ENCODE results near the gene SKA3. TPM values are rescaled to one million over a fixed set of nuclear protein-coding genes. Genes with fewer than 3 reads are reported as not detected.
"Not testable (repeated sequence)": the region's sequence is repeated elsewhere in the genome, so short reads cannot be mapped to it uniquely, and the experiment has no call there.

Gene SKA3
- total RNA-seq, 6 experiments from 2014 or later = 11.5 to 23.9 (median 21.0) TPM

DNA sequence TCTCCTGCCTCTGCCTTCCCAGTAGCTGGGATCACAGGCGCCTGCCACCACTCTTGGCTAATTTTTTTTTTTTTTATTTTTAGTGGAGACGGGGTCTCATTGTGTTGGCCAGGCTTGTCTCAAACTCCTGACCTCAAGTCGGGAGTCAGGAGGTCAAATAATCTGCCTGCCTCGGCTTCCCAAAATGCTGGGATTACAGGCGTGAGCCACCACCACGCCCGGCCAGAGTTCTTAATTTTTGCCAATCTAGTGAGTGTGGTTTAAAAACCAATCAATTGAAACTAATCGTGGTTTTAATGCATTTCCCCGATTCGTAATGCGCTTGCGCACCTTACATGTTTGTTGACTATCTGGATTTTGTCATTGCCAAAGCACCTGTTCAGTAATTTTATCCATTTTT lies 37.0 kb downstream of the SKA3 start:
- TF ChIP-seq, protein P1, sequence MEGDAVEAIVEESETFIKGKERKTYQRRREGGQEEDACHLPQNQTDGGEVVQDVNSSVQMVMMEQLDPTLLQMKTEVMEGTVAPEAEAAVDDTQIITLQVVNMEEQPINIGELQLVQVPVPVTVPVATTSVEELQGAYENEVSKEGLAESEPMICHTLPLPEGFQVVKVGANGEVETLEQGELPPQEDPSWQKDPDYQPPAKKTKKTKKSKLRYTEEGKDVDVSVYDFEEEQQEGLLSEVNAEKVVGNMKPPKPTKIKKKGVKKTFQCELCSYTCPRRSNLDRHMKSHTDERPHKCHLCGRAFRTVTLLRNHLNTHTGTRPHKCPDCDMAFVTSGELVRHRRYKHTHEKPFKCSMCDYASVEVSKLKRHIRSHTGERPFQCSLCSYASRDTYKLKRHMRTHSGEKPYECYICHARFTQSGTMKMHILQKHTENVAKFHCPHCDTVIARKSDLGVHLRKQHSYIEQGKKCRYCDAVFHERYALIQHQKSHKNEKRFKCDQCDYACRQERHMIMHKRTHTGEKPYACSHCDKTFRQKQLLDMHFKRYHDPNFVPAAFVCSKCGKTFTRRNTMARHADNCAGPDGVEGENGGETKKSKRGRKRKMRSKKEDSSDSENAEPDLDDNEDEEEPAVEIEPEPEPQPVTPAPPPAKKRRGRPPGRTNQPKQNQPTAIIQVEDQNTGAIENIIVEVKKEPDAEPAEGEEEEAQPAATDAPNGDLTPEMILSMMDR (IDR thresholded peaks at IDR 0.05) = no peak
- Mint-ChIP-seq H3K4me1 (ENCODE audit: low read depth) (peaks cover 31% of the 10 kb centered on the region), H3K4me3 (peak overlapping the region; percentile 97), H3K9me3 (no peaks in the 10 kb centered on the region), H3K36me3 (ENCODE audit: low read depth) (peaks cover 29% of the 10 kb centered on the region), H3K27ac (peak overlapping the region; percentile 97), H3K27me3 (ENCODE audit: insufficient read depth) (peaks cover 8% of the 10 kb centered on the region)
- DNase-seq = no peak

DNA sequence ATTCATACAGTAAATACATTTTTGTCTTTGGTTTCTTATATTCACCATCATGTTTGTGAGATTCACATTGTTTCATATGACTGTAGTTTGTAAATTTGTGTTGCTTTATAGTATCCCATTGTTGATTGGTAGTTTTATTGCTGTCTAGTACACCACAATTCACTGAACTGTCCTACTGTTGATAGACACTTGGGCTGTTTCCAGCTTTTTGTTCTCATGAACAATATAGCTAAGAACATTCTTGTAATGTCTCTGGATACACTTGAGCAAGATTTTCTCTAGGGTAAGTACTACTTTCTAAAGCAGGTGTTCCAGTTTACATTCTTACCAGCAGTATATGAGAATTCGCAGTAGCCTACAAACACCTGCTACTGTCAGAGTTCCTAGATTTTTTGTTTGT lies 37.8 kb downstream of the SKA3 start:
- TF ChIP-seq, protein P1 (IDR thresholded peaks at IDR 0.05) = no peak
- peaks cover 8% of the 10 kb centered on the region for H3K27me3 Mint-ChIP-seq (ENCODE audit: insufficient read depth)
- peaks cover 30% of the 10 kb centered on the region for H3K4me1 Mint-ChIP-seq (ENCODE audit: low read depth)
- H3K9me3 Mint-ChIP-seq = no peaks in the 10 kb centered on the region
- H3K27ac Mint-ChIP-seq = no peak overlapping the region
- DNase-seq = no peak
- peaks cover 26% of the 10 kb centered on the region for H3K36me3 Mint-ChIP-seq (ENCODE audit: low read depth)
- H3K4me3 Mint-ChIP-seq = peak overlapping the region; percentile 49; the same call in 1 of the 2 replicates

DNA sequence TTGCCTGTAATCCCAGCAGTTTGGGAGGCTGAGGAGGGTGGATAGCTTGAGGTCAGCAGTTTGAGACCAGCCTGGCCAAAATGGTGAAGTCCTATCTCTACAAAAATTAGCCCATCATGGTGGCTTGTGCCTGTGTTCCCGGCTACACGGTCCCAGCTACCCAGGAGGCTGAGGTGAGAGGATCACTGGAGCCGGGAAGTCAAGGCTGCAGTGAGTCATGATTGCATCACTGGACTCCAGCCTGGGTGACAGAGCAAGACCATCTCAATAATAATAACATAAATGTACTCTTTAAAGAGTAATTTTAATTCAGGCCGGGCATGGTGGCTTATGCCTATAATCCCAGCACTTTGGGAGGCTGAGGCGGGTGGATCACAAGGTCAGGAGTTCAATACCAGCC lies 38.7 kb downstream of the SKA3 start:
- H3K36me3 Mint-ChIP-seq (ENCODE audit: low read depth) = peaks cover 18% of the 10 kb centered on the region
- peak; percentile 24 for DNase-seq
- no peak overlapping the region for H3K27ac Mint-ChIP-seq
- H3K27me3 Mint-ChIP-seq (ENCODE audit: insufficient read depth) = peaks cover 8% of the 10 kb centered on the region
- peaks cover 25% of the 10 kb centered on the region for H3K4me1 Mint-ChIP-seq (ENCODE audit: low read depth)
- no peaks in the 10 kb centered on the region for H3K9me3 Mint-ChIP-seq
- TF ChIP-seq, protein P1 (IDR thresholded peaks at IDR 0.05) = no peak
- H3K4me3 Mint-ChIP-seq = no peak overlapping the region

DNA sequence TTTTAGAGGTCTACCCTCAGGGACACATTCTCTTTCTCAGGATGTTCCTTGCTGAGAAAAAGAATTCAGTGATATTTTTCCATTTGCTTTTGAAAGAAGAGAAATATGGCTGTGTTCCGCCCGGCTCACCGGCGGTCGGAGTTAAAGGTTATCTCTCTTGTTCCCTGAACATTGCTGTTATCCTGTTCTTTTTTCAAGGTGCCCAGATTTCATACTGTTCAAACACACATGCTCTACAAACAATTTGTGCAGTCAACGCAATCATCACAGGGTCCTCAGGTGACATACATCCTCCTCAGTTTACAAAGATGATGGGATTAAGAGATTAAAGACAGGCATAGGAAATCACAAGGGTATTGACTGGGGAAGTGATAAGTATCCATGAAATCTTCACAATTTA lies 40.5 kb downstream of the SKA3 start:
- DNase-seq; H3K9me3 Mint-ChIP-seq; H3K27ac Mint-ChIP-seq; H3K27me3 Mint-ChIP-seq (ENCODE audit: insufficient read depth); H3K4me3 Mint-ChIP-seq: not testable (repeated sequence)
- peaks cover 11% of the 10 kb centered on the region for H3K36me3 Mint-ChIP-seq (ENCODE audit: low read depth)
- H3K4me1 Mint-ChIP-seq (ENCODE audit: low read depth) = peaks cover 22% of the 10 kb centered on the region

DNA sequence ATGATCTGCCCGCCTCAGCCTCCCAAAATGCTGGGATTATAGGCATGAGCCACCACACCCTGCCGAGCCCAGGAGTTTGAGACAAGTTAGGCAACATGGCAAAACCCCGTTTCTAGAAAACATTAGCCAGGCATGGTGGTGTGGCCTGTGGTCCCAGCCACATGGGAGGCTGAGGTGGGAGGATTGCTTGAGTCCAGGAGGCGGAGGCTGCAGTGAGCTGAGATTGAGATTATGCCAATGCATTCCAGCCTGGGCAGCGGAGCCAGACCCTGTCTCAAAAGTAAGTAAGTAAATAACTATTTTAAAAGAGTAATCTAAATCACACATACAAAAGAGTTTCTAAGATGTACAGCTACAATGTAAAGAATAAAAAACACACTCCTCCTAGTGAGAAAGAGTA lies 41.9 kb downstream of the SKA3 start:
- peaks cover 2% of the 10 kb centered on the region; the same call in 1 of the 2 replicates for H3K27me3 Mint-ChIP-seq (ENCODE audit: insufficient read depth)
- TF ChIP-seq, protein P1 (IDR thresholded peaks at IDR 0.05) = no peak
- no peak overlapping the region for H3K27ac Mint-ChIP-seq
- H3K36me3 Mint-ChIP-seq (ENCODE audit: low read depth) = 0 out of 2 replicates have a peak, but pooled peaks cover 1% of the 10 kb centered on the region
- peaks cover 23% of the 10 kb centered on the region for H3K4me1 Mint-ChIP-seq (ENCODE audit: low read depth)
- no peak for DNase-seq
- no peak overlapping the region for H3K4me3 Mint-ChIP-seq
- 0 out of 2 replicates have a peak, but pooled peaks cover 5% of the 10 kb centered on the region for H3K9me3 Mint-ChIP-seq

DNA sequence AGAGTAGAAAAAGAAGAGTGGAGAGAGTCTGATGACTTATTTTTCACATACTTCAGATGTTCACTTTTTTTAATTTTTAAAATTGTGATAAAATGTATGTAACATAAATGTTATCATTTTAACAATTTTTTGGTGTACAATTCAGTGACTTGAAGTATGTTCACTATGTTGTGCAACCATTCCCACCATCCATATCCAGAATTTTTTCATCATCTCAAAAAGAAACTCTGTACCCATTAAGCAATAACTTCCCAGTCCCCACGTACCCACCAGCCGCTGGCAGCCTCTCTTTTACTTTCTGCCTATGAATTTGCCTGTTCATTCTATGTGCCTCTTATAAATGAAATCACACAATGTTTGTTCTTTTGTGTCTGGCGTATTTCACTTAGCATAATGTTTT lies 43.3 kb downstream of the SKA3 start:
- Mint-ChIP-seq H3K9me3 (0 out of 2 replicates have a peak, but pooled peaks cover 5% of the 10 kb centered on the region), H3K4me1 (ENCODE audit: low read depth) (peaks cover 15% of the 10 kb centered on the region), H3K27me3 (ENCODE audit: insufficient read depth) (peaks cover 2% of the 10 kb centered on the region; the same call in 1 of the 2 replicates), H3K4me3 (no peak overlapping the region), H3K36me3 (ENCODE audit: low read depth) (no peaks in the 10 kb centered on the region), H3K27ac (no peak overlapping the region)
- DNase-seq = no peak
- TF ChIP-seq, protein P1 (IDR thresholded peaks at IDR 0.05) = no peak

Data from HFFc6 (cell line).